BLaER1 treated with 17β-estradiol and CSF1 and Interleukin-3, amounts not matched to agents 10 nM and 100 nM (cell line): ENCODE results near the gene ZSWIM9.

Source experiments
- H3K27ac ChIP-seq, 11 experiments: shearing (Covaris generic); formaldehyde crosslinking; 2 replicates each; pipeline ENCODE4 v1.8.1; 2022
- H3K27me3 ChIP-seq, 11 experiments: shearing (Covaris generic); formaldehyde crosslinking; 2 replicates each; pipeline ENCODE4 v1.8.1; 2022
- H3K36me3 ChIP-seq, 11 experiments: shearing (Covaris generic); formaldehyde crosslinking; 2 replicates each; pipeline ENCODE4 v1.8.1; 2022
- H3K4me1 ChIP-seq, 10 experiments: shearing (Covaris generic); formaldehyde crosslinking; 2 replicates each; pipeline ENCODE4 v1.8.1; 2022
- H3K4me2 ChIP-seq, 11 experiments: shearing (Covaris generic); formaldehyde crosslinking; 2 replicates each; pipeline ENCODE4 v1.8.1; 2022
- H3K4me3 ChIP-seq, 10 experiments: shearing (Covaris generic); formaldehyde crosslinking; 2 replicates each; pipeline ENCODE4 v1.8.1; 2022
- H3K9ac ChIP-seq, 11 experiments: shearing (Covaris generic); formaldehyde crosslinking; 2 replicates each; pipeline ENCODE4 v1.8.1; 2022
- H3K9me3 ChIP-seq, 11 experiments: shearing (Covaris generic); formaldehyde crosslinking; replicated peaks in 1 of 11; 2 replicates each; pipeline ENCODE4 v1.8.1; 2022
- H4K20me1 ChIP-seq, 11 experiments: shearing (Covaris generic); formaldehyde crosslinking; 2 replicates each; pipeline ENCODE4 v1.8.1; 2022
- Cebpa-rat ChIP-seq, 11 experiments: shearing (Covaris generic); IDR thresholded peaks; 2 replicates each; pipeline ENCODE4 v1.8.1; 2022

The ZSWIM9 gene

GRCh38 chr19:48196321-48196763 is 25.9 kb downstream of the ZSWIM9 start:
- Histone ChIP-seq H3K4me3 (no peak overlapping the region), H3K4me2 (peak overlapping the region; percentile 19 to 53 (median 33); a peak in 11 of 22 replicates), H4K20me1 (no peaks in the 10 kb centered on the region; a peak in 3 of 22 replicates), H3K27me3 (no peaks in the 10 kb centered on the region), H3K9ac (peak overlapping the region in 3 of 11 experiments; percentile 7 to 29 (median 13); a peak in 1 of 22 replicates), H3K36me3 (peaks cover 0 to 24% (median 8%) of the 10 kb centered on the region in 11 experiments; a peak in 14 of 22 replicates), H3K27ac (no peak overlapping the region), H3K9me3 (no peaks in the 10 kb centered on the region), H3K4me1 (peaks cover 7 to 26% (median 11%) of the 10 kb centered on the region in 10 experiments; a peak in 19 of 20 replicates)
- no peak for TF ChIP-seq Cebpa-rat (IDR thresholded peaks at IDR 0.05)

GRCh38 chr19:48196933-48197665 is 26.6 kb downstream of the ZSWIM9 start:
- peaks cover 0 to 24% (median 8%) of the 10 kb centered on the region in 11 experiments; a peak in 14 of 22 replicates for H3K36me3 ChIP-seq
- H3K9ac ChIP-seq: peak overlapping the region in 3 of 11 experiments; percentile 7 to 29 (median 13); a peak in 2 of 22 replicates
- H3K4me3 ChIP-seq: no peak overlapping the region
- peak overlapping the region; percentile 19 to 53 (median 33); a peak in 16 of 22 replicates for H3K4me2 ChIP-seq
- no peaks in the 10 kb centered on the region; a peak in 3 of 22 replicates for H4K20me1 ChIP-seq
- H3K27ac ChIP-seq: no peak overlapping the region
- no peaks in the 10 kb centered on the region for H3K27me3 ChIP-seq
- H3K9me3 ChIP-seq: no peaks in the 10 kb centered on the region
- TF ChIP-seq Cebpa-rat (IDR thresholded peaks at IDR 0.05): no peak
- H3K4me1 ChIP-seq: peaks cover 7 to 26% (median 11%) of the 10 kb centered on the region in 10 experiments; a peak in 19 of 20 replicates

- Histone ChIP-seq H3K9ac (peak overlapping the region; percentile 67 to 84 (median 81)), H4K20me1 (no peaks in the 10 kb centered on the region; a peak in 1 of 22 replicates), H3K4me3 (peak overlapping the region; percentile 66 to 81 (median 72)), H3K9me3 (no peaks in the 10 kb centered on the region), H3K4me1 (peaks cover 19 to 40% (median 28%) of the 10 kb centered on the region in 10 experiments), H3K27ac (peak overlapping the region; percentile 48 to 74 (median 63); a peak in 19 of 22 replicates), H3K27me3 (no peaks in the 10 kb centered on the region), H3K4me2 (peak overlapping the region; percentile 71 to 98 (median 90)), H3K36me3 (peaks cover 0 to 27% (median 7%) of the 10 kb centered on the region in 11 experiments; a peak in 10 of 22 replicates)
- TF ChIP-seq Cebpa-rat (IDR thresholded peaks at IDR 0.05): no peak
These were observed 32.8 kb downstream of the ZSWIM9 start for GRCh38 chr19:48203222-48203793.

GRCh38 chr19:48203794-48204628 is 33.5 kb downstream of the ZSWIM9 start:
- TF ChIP-seq Cebpa-rat (IDR thresholded peaks at IDR 0.05): no peak
- peak overlapping the region; percentile 48 to 74 (median 64); a peak in 20 of 22 replicates for H3K27ac ChIP-seq
- no peaks in the 10 kb centered on the region; a peak in 1 of 22 replicates for H4K20me1 ChIP-seq
- H3K27me3 ChIP-seq: no peaks in the 10 kb centered on the region
- H3K4me2 ChIP-seq: peak overlapping the region; percentile 77 to 98 (median 90)
- peaks cover 19 to 40% (median 26%) of the 10 kb centered on the region in 10 experiments for H3K4me1 ChIP-seq
- peaks cover 0 to 30% (median 10%) of the 10 kb centered on the region in 11 experiments; a peak in 13 of 22 replicates for H3K36me3 ChIP-seq
- H3K4me3 ChIP-seq: peak overlapping the region; percentile 66 to 81 (median 72)
- no peaks in the 10 kb centered on the region for H3K9me3 ChIP-seq
- H3K9ac ChIP-seq: peak overlapping the region; percentile 67 to 84 (median 81)

GRCh38 chr19:48206397-48207093 is 36.1 kb downstream of the ZSWIM9 start:
- Histone ChIP-seq H3K27ac (0 out of 22 replicates have a peak overlapping the region, but pooled peaks of 1 of the 11 experiments have one; percentile 26), H3K4me3 (no peak overlapping the region), H3K4me2 (peak overlapping the region in 3 of 11 experiments; percentile 3 to 27 (median 21); a peak in 3 of 22 replicates), H3K36me3 (peaks cover 12 to 46% (median 21%) of the 10 kb centered on the region in 11 experiments), H3K9ac (peak overlapping the region in 1 of 11 experiments; percentile 19; a peak in 1 of 22 replicates), H3K9me3 (no peaks in the 10 kb centered on the region), H4K20me1 (peaks cover 0 to 7% (median 0%) of the 10 kb centered on the region in 11 experiments; a peak in 4 of 22 replicates), H3K27me3 (no peaks in the 10 kb centered on the region), H3K4me1 (peaks cover 19 to 40% (median 26%) of the 10 kb centered on the region in 10 experiments)
- TF ChIP-seq Cebpa-rat (IDR thresholded peaks at IDR 0.05): no peak

GRCh38 chr19:48210005-48210404 is 39.5 kb downstream of the ZSWIM9 start:
- no peak overlapping the region for H3K4me3 ChIP-seq
- no peaks in the 10 kb centered on the region for H3K9me3 ChIP-seq
- no peaks in the 10 kb centered on the region for H3K27me3 ChIP-seq
- peaks cover 45 to 80% (median 56%) of the 10 kb centered on the region in 11 experiments for H3K36me3 ChIP-seq
- no peak overlapping the region for H3K27ac ChIP-seq
- no peak overlapping the region for H3K4me2 ChIP-seq
- peaks cover 0 to 10% (median 0%) of the 10 kb centered on the region in 11 experiments; a peak in 5 of 22 replicates for H4K20me1 ChIP-seq
- H3K4me1 ChIP-seq: peaks cover 2 to 27% (median 13%) of the 10 kb centered on the region in 10 experiments
- no peak overlapping the region for H3K9ac ChIP-seq
- TF ChIP-seq Cebpa-rat (IDR thresholded peaks at IDR 0.05): no peak

GRCh38 chr19:48213959-48214358 is 43.5 kb downstream of the ZSWIM9 start:
- Histone ChIP-seq H3K27me3 (no peaks in the 10 kb centered on the region), H3K9me3 (no peaks in the 10 kb centered on the region), H3K4me1 (peaks cover 0 to 2% (median 0%) of the 10 kb centered on the region in 10 experiments; a peak in 6 of 20 replicates), H4K20me1 (peaks cover 0 to 10% (median 0%) of the 10 kb centered on the region in 11 experiments; a peak in 5 of 22 replicates), H3K4me3 (no peak overlapping the region), H3K9ac (no peak overlapping the region), H3K27ac (no peak overlapping the region), H3K36me3 (peaks cover 71 to 98% (median 84%) of the 10 kb centered on the region in 11 experiments), H3K4me2 (no peak overlapping the region)
- TF ChIP-seq Cebpa-rat (IDR thresholded peaks at IDR 0.05): no peak

GRCh38 chr19:48216933-48217332 is 46.5 kb downstream of the ZSWIM9 start:
- no peak overlapping the region for H3K4me2 ChIP-seq
- no peak overlapping the region for H3K27ac ChIP-seq
- H4K20me1 ChIP-seq: peaks cover 0 to 10% (median 0%) of the 10 kb centered on the region in 11 experiments; a peak in 3 of 22 replicates
- peaks cover 89 to 100% (median 98%) of the 10 kb centered on the region in 11 experiments for H3K36me3 ChIP-seq
- no peaks in the 10 kb centered on the region for H3K27me3 ChIP-seq
- H3K4me1 ChIP-seq: peaks cover 0 to 22% (median 12%) of the 10 kb centered on the region in 10 experiments; a peak in 10 of 20 replicates
- no peaks in the 10 kb centered on the region for H3K9me3 ChIP-seq
- TF ChIP-seq Cebpa-rat (IDR thresholded peaks at IDR 0.05): no peak
- no peak overlapping the region for H3K9ac ChIP-seq
- no peak overlapping the region for H3K4me3 ChIP-seq
